Ascending aorta (tissue), 2 donors: ENCODE data around the gene BMAL1. TPM values are rescaled to one million over a fixed set of nuclear protein-coding genes. Genes with fewer than 3 reads are reported as not detected.

Experiments
- DNase-seq, 2 donors: peaks; one replicate each; pipeline ENCODE4 v3.0.0-alpha.2; 2019; ENCODE audit warnings: low spot score in 2 of 2
- H3K27ac ChIP-seq, 2 donors: fragments of 200-600 bp; sonication (generic); one replicate each; pipeline ENCODE4 v1.5.1; 2016 to 2017; ENCODE audit warnings: mild to moderate bottlenecking in 1 of 2
- H3K27me3 ChIP-seq: fragments of 200-600 bp; sonication (generic); one replicate; pipeline ENCODE4 v1.5.1; 2017
- H3K36me3 ChIP-seq, 2 donors: fragments of 200-600 bp; sonication (generic); one replicate each; pipeline ENCODE4 v1.5.1; 2016
- H3K4me1 ChIP-seq, 2 donors: fragments of 200-600 bp; sonication (generic); one replicate each; pipeline ENCODE4 v1.5.1; 2016 to 2017; ENCODE audit warnings: mild to moderate bottlenecking in 1 of 2
- H3K4me3 ChIP-seq, 2 donors: fragments of 200-600 bp; sonication (generic); one replicate each; pipeline ENCODE4 v1.5.1; 2016 to 2017; ENCODE audit warnings: mild to moderate bottlenecking in 1 of 2
- H3K9me3 ChIP-seq, 2 donors: fragments of 200-600 bp; sonication (generic); one replicate each; pipeline ENCODE4 v1.5.1; 2016
- CTCF ChIP-seq, 3 experiments: fragments of 200-600 bp in 2 of 3; fragments of 450-650 bp in 1 of 3; sonication (generic) in 2 of 3; IDR thresholded peaks; one replicate each; pipeline ENCODE4 v1.5.1; 2016 to 2019; ENCODE audit warnings: antibody characterized with exemption in 3 of 3, mild to moderate bottlenecking in 1 of 3, moderate library complexity in 1 of 3
- intact Hi-C: fragments of 100-400 bp; cut with DNase I; formaldehyde crosslinking; loops from one replicate; pipeline ENCODE4 v1.15.1; 2023
- total RNA-seq: library from RNA; depleted of rRNA; stranded (reverse); fragments of >200 nt; gene quantifications from one replicate; pipeline ENCODE4 v1.1.0, GENCODE V29; 2016

The BMAL1 gene
- total RNA-seq, 1 donor from 2014 or later: 15.9 TPM

- no peak for DNase-seq
- TF ChIP-seq CTCF (IDR thresholded peaks at IDR 0.05): no peak
- no peak overlapping the region for H3K27ac ChIP-seq
- no peaks in the 10 kb centered on the region for H3K27me3 ChIP-seq
- peaks cover 0 to 8% of the 10 kb centered on the region in 2 donors for H3K4me1 ChIP-seq
- H3K36me3 ChIP-seq: peaks cover 0 to 9% of the 10 kb centered on the region in 2 donors
- H3K9me3 ChIP-seq: no peaks in the 10 kb centered on the region
- intact Hi-C loops: no loop called here
- no peak overlapping the region for H3K4me3 ChIP-seq
Measured at GRCh38 chr11:13308704-13309103, 31.1 kb downstream of the BMAL1 start.

- Histone ChIP-seq H3K36me3 (peaks cover 0 to 9% of the 10 kb centered on the region in 2 donors), H3K4me1 (peaks cover 0 to 8% of the 10 kb centered on the region in 2 donors), H3K27ac (no peak overlapping the region), H3K9me3 (no peaks in the 10 kb centered on the region), H3K4me3 (no peak overlapping the region), H3K27me3 (no peaks in the 10 kb centered on the region)
- intact Hi-C loops: no loop called here
- no peak for DNase-seq
- no peak for TF ChIP-seq CTCF (IDR thresholded peaks at IDR 0.05)
Measured at GRCh38 chr11:13309156-13309555, 31.6 kb downstream of the BMAL1 start.

- no peak overlapping the region for H3K27ac ChIP-seq
- no peak for DNase-seq
- no peaks in the 10 kb centered on the region for H3K27me3 ChIP-seq
- no peaks in the 10 kb centered on the region for H3K9me3 ChIP-seq
- intact Hi-C loops: no loop called here
- no peak for TF ChIP-seq CTCF (IDR thresholded peaks at IDR 0.05)
- peaks cover 0 to 9% of the 10 kb centered on the region in 2 donors for H3K36me3 ChIP-seq
- peaks cover 0 to 12% of the 10 kb centered on the region in 2 donors for H3K4me1 ChIP-seq
- no peak overlapping the region for H3K4me3 ChIP-seq
Measured at GRCh38 chr11:13310443-13310842, 32.9 kb downstream of the BMAL1 start.

GRCh38 chr11:13311570-13311969, 34.0 kb downstream of the BMAL1 start:
- peaks cover 5 to 14% of the 10 kb centered on the region in 2 donors for H3K4me1 ChIP-seq
- DNase-seq: no peak
- intact Hi-C loops: no loop called here
- no peaks in the 10 kb centered on the region for H3K9me3 ChIP-seq
- H3K36me3 ChIP-seq: peaks cover 0 to 9% of the 10 kb centered on the region in 2 donors
- no peak overlapping the region for H3K27ac ChIP-seq
- no peaks in the 10 kb centered on the region for H3K27me3 ChIP-seq
- TF ChIP-seq CTCF (IDR thresholded peaks at IDR 0.05): no peak
- no peak overlapping the region for H3K4me3 ChIP-seq

- no peak overlapping the region for H3K4me3 ChIP-seq
- TF ChIP-seq CTCF (IDR thresholded peaks at IDR 0.05): no peak
- H3K27me3 ChIP-seq: no peaks in the 10 kb centered on the region
- H3K27ac ChIP-seq: no peak overlapping the region
- no peak for DNase-seq
- H3K9me3 ChIP-seq: no peaks in the 10 kb centered on the region
- intact Hi-C loops: no loop called here
- peaks cover 5 to 24% of the 10 kb centered on the region in 2 donors for H3K4me1 ChIP-seq
- H3K36me3 ChIP-seq: peaks cover 0 to 9% of the 10 kb centered on the region in 2 donors
Measured at GRCh38 chr11:13313005-13313819, 35.6 kb downstream of the BMAL1 start.
